Measurements from ENCODE around the gene KLHL15. TPM values are rescaled to one million over a fixed set of nuclear protein-coding genes. Genes with fewer than 3 reads are reported as not detected.

KLHL15 gene
- polyA plus RNA-seq, 4 donors: 14.0 to 18.2 (median 17.6) TPM

DNA sequence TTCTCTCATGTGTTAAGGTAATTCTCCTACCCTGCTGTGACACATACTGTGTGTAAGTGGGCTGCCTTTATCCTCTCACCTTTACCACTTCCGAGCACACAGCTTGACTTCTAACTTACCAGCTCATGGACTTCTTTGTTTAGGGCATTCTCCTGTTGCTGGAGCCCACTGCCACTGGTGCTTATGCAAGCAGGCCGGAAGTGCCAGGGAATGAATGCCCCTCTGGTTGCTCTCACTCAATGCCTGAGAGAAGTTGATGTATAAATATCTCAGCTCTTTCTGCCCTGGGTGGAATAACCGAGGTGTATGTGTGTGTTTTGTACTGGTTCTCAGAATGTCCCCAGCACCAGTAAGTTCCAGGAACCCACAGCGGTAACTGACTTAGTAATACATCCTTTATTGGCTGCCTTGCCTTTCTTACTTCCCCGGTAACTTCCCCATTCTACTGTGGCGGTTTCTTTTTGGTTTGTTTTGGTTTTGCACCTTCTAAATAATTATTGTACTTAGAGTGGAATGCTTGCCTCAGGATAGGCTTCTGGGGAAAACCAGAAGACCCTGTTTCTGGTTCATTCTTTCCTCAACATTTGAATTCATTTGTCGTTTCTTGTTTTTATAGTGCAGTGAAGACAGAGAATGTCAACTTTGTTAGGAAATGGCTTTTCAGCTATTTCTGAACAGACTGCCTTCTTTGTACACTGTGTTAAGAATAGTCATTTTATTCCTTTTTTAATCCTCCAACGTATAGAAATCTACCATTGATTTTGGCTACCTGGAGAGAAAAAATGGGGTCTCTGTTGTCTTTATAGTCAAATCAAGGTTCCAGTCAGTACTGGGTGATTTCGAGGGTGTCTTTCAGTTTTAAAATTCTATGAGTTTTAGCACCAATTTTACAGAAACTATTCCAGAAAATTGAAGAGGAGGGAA is 73.7 kb downstream of the KLHL15 start:
- DNase-seq (ENCODE audit: low read depth in 4 of 4, low spot score in 3 of 4): no peak

DNA sequence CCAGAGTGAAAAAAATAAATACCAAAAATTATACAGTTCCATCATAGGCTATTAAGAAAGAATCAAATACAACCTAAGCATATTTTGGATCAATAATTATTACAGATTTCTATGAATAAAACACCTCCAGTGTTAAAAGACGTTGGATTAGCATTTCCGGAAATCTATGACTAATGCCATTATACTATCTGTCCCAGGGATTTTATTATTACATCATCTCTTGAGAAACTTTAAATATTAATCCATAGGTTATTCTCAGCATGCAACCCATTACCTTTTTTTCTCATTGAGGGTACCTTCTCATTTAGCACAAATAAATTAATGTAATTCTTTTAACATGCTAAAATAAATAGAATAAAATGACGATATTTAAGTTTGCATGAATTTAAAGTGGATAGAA is 74.6 kb downstream of the KLHL15 start:
- no peak for DNase-seq (ENCODE audit: low read depth in 4 of 4, low spot score in 3 of 4)

DNA sequence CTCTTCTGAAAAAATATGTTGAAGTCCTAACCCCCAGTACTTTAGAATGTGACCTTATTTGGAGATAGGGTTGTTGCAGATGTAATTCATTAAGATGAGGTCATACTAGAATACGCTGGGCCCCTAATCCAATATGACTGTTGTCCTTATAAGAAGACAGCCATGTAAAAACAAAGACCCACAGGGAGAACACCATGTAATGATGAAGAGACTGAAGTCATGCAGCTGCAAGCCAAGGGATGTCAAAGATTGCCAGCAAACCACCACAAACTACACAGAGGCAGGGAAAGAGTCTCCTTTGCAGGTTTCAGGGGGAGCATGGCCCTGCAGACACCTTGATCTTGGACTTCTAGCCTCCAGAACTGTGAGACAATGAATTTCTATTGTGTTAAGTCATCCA is 81.8 kb downstream of the KLHL15 start:
- no peak for DNase-seq (ENCODE audit: low read depth in 4 of 4, low spot score in 3 of 4)

DNA sequence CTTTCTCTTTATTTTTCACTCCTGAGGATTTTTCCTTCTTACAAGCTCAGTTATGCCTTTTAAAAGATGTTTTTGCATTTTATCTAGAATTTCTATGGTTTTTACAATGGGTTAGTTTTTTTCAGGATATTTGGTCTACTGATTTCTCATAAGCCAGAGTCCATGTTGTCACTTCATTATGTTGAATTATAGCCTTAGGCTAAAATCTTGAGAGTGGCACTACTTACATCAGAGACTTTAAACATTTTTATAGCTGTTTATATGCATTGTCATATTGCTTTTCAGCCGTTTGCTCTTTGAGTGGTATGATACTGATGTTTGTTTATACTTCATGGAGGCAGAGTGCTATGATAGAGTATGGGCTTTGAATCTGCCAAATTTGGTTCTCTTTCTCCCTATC is 82.8 kb downstream of the KLHL15 start:
- no peak for DNase-seq (ENCODE audit: low read depth in 4 of 4, low spot score in 3 of 4)

- no peak for DNase-seq (ENCODE audit: low read depth in 4 of 4, low spot score in 3 of 4)
These were observed 87.8 kb downstream of the KLHL15 start for GRCh38 chrX:23939203-23939602.

DNA sequence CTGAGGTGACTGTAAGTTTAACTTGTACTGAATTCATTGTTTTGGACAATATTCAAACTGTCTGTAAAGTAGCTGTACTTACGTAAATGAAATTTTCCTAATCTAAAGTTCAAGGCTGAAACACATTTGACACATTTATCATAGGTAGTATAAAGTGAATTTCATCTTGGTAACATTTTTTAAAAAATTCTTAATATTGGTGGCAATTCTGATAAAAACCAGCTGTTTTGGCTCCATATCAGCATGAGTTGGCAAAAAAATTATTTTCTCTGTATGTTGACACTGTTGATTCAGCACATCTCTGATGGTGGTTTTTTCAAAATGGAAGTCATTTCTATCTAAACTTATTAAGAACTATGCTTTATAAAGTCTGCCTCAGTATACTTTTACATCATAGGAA is 88.3 kb downstream of the KLHL15 start:
- no peak for DNase-seq (ENCODE audit: low read depth in 4 of 4, low spot score in 3 of 4)

- no peak for DNase-seq (ENCODE audit: low read depth in 4 of 4, low spot score in 3 of 4)
These were observed 89.9 kb downstream of the KLHL15 start for GRCh38 chrX:23937100-23937499.

DNA sequence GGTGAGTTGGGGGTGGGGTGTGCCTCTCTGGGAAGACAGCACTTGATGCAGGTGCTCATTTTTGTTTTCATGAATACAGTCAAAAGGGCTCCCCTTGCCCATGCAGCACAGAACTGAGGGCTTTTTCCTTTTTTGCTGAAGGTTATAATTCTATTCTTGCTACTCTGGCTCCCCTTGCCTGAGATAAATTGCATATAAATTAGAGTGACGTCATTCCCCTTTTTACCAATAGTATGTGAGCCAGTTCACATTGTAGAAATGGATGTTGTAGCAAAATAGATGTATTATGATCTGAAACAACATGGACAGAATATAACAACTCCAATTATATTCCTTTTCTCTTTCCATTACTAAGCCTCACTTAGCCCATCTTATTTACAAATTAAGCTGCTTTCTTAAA is 90.8 kb downstream of the KLHL15 start:
- DNase-seq (ENCODE audit: low read depth in 4 of 4, low spot score in 3 of 4): no peak

DNA sequence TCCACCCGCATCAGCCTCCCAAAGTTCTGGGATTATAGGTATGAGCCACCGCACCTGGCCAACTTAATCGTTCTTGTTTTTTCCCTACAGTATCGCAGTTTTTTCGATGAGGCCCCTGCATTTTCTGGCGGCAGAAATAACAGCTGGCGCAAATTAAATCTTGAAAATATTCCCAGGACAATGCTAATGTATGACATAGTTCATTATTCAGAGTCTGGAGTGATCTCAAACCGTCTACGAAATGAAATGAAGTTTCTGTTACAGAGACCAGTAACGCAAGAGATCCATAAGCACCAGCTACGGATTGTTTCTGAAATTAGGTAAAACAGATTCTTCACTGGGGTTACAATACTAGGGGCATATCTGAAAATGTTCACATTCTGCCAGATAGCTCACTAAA is 91.9 kb downstream of the KLHL15 start:
- no peak for DNase-seq (ENCODE audit: low read depth in 4 of 4, low spot score in 3 of 4)

Other genes with a start within 250 kb of the KLHL15 start
- gene SAT1, start 244.0 kb downstream of the KLHL15 start, polyA plus RNA-seq (ENCODE audit: insufficient read length in 4 of 4): 100 to 1,000 TPM; 276 to 291 (median 283) TPM
- gene APOO, start 119.2 kb downstream of the KLHL15 start, polyA plus RNA-seq (ENCODE audit: insufficient read length in 4 of 4): 10 to 100 TPM; 35.3 to 43.1 (median 40.8) TPM
- gene CXorf58, start 119.2 kb downstream of the KLHL15 start, polyA plus RNA-seq (ENCODE audit: insufficient read length in 4 of 4): under 1 TPM; 0.18 to 0.68 (median 0.24) TPM
- gene EIF2S3, start 27.8 kb upstream of the KLHL15 start, polyA plus RNA-seq (ENCODE audit: insufficient read length in 4 of 4): 100 to 1,000 TPM; 165 to 195 (median 179) TPM
- gene ZFX, start 122.5 kb upstream of the KLHL15 start, polyA plus RNA-seq (ENCODE audit: insufficient read length in 4 of 4): 10 to 100 TPM; 24.6 to 32.6 (median 27.6) TPM

Data from right renal pelvis (tissue), 4 donors.